HG02678 (cell line): ENCODE measurements around the gene CTNS.

Source experiments
- ATAC-seq: cut with Tn5 transposase; IDR thresholded peaks from one replicate; pipeline ENCODE4 v1.9.1; 2021; ENCODE audit warnings: mild to moderate bottlenecking, moderate library complexity; ENCODE audit not compliant: unreplicated experiment

CTNS gene

GRCh38 chr17:3622977-3623594, 13.5 kb upstream of the CTNS start:
- no peak for ATAC-seq

GRCh38 chr17:3626831-3627768, 9.5 kb upstream of the CTNS start:
- ATAC-seq: no peak

GRCh38 chr17:3627769-3628167, 8.8 kb upstream of the CTNS start:
- ATAC-seq: no peak

GRCh38 chr17:3630781-3631180, 5.8 kb upstream of the CTNS start:
- ATAC-seq: no peak

- no peak for ATAC-seq
These were observed 4.3 kb upstream of the CTNS start for GRCh38 chr17:3632287-3632686.

- no peak for ATAC-seq
These were observed 946 bp upstream of the CTNS start for GRCh38 chr17:3635474-3636153.

- ATAC-seq: peak; percentile 7
These were observed 381 bp downstream of the CTNS start for GRCh38 chr17:3636908-3637373.

- ATAC-seq: no peak
These were observed 3.5 kb downstream of the CTNS start for GRCh38 chr17:3639981-3640596.

- ATAC-seq: no peak
These were observed 4.5 kb downstream of the CTNS start for GRCh38 chr17:3641014-3641413.

GRCh38 chr17:3641717-3642486, 5.3 kb downstream of the CTNS start:
- ATAC-seq: no peak

GRCh38 chr17:3643889-3644349, 7.4 kb downstream of the CTNS start:
- no peak for ATAC-seq

- ATAC-seq: no peak
These were observed 8.8 kb downstream of the CTNS start for GRCh38 chr17:3645310-3645709.

- no peak for ATAC-seq
These were observed 10.7 kb downstream of the CTNS start for GRCh38 chr17:3647251-3647650.

- no peak for ATAC-seq
These were observed 11.4 kb downstream of the CTNS start for GRCh38 chr17:3647769-3648555.

GRCh38 chr17:3655766-3656165, 19.2 kb downstream of the CTNS start:
- no peak for ATAC-seq

GRCh38 chr17:3656353-3656752, 19.8 kb downstream of the CTNS start:
- ATAC-seq: no peak

GRCh38 chr17:3656755-3657587, 20.4 kb downstream of the CTNS start:
- ATAC-seq: no peak

GRCh38 chr17:3657588-3657869, 21.0 kb downstream of the CTNS start:
- ATAC-seq: no peak
